Liver (tissue), 9 donors: Measurements from ENCODE around the gene CNFN. TPM values are rescaled to one million over a fixed set of nuclear protein-coding genes. Genes with fewer than 3 reads are reported as not detected.

ENCODE experiments used
- DNase-seq: peaks from one replicate; pipeline ENCODE4 v3.0.0-alpha.2; 2017; ENCODE audit warnings: low spot score
- H3K27ac ChIP-seq, 2 donors: one replicate each; pipeline ENCODE4 v1.7.0; 2013; ENCODE audit warnings: inconsistent platforms in 2 of 2, low read length in 2 of 2, control low read depth in 1 of 2, low read depth in 1 of 2, mild to moderate bottlenecking in 1 of 2
- H3K27me3 ChIP-seq, 4 donors: one replicate each; pipeline versions ENCODE4 v1.6.1 to v1.7.0; 2013; ENCODE audit warnings: low read length in 3 of 4, inconsistent platforms in 1 of 4, mild to moderate bottlenecking in 1 of 4, moderate library complexity in 1 of 4; ENCODE audit not compliant: control insufficient read depth in 4 of 4, insufficient read depth in 4 of 4
- H3K36me3 ChIP-seq, 4 donors: one replicate each; pipeline versions ENCODE4 v1.6.1 to v1.7.0; 2013; ENCODE audit warnings: low read length in 3 of 4, mild to moderate bottlenecking in 3 of 4, low read depth in 1 of 4, moderate library complexity in 1 of 4; ENCODE audit not compliant: control insufficient read depth in 4 of 4, insufficient read depth in 3 of 4
- H3K4me1 ChIP-seq, 4 donors: one replicate each; pipeline versions ENCODE4 v1.6.1 to v1.7.0; 2013; ENCODE audit warnings: low read length in 3 of 4, mild to moderate bottlenecking in 3 of 4, moderate library complexity in 1 of 4; ENCODE audit not compliant: control insufficient read depth in 4 of 4, insufficient read depth in 4 of 4
- H3K4me3 ChIP-seq, 3 donors: one replicate each; pipeline versions ENCODE4 v1.6.1 to v1.7.0; 2013; ENCODE audit warnings: low read length in 3 of 3, control low read depth in 1 of 3, low read depth in 1 of 3, mild to moderate bottlenecking in 1 of 3
- H3K9ac ChIP-seq, 2 donors: one replicate each; pipeline ENCODE4 v1.7.0; 2013; ENCODE audit warnings: low read length in 2 of 2, mild to moderate bottlenecking in 2 of 2, moderate library complexity in 2 of 2, control low read depth in 1 of 2, low read depth in 1 of 2
- H3K9me3 ChIP-seq, 4 donors: one replicate each; pipeline versions ENCODE4 v1.6.1 to v1.7.0; 2013; ENCODE audit warnings: low read length in 3 of 4; ENCODE audit not compliant: control insufficient read depth in 4 of 4
- ATF3 ChIP-seq: IDR thresholded peaks from 2 replicates; pipeline ENCODE4 v1.6.1; 2016; ENCODE audit warnings: antibody characterized with exemption
- CTCF ChIP-seq: fragments of 150-350 bp; IDR thresholded peaks from 2 replicates; pipeline ENCODE4 v1.5.1; 2017; ENCODE audit warnings: improper control_type of control experiment, low read depth, low read length; ENCODE audit not compliant: missing input control
- EGR1 ChIP-seq, 2 donors: IDR thresholded peaks; 2 replicates each; pipeline ENCODE4 v1.6.1; 2016 to 2018; ENCODE audit warnings: antibody characterized with exemption in 2 of 2, low read depth in 2 of 2
- FOXA1 ChIP-seq: IDR thresholded peaks from 2 replicates; pipeline ENCODE4 v1.6.1; 2016; ENCODE audit warnings: antibody characterized with exemption
- FOXA2 ChIP-seq: IDR thresholded peaks from 2 replicates; pipeline ENCODE4 v1.6.1; 2016; ENCODE audit warnings: antibody characterized with exemption
- GABPA ChIP-seq, 2 donors: IDR thresholded peaks in 1 of 2; conservative IDR thresholded peaks in 1 of 2; 2 replicates each; pipeline ENCODE4 v1.6.1; 2016; ENCODE audit warnings: antibody characterized with exemption in 2 of 2, mild to moderate bottlenecking in 1 of 2, moderate library complexity in 1 of 2
- HNF4A ChIP-seq, 2 donors: conservative IDR thresholded peaks; 2 replicates each; pipeline ENCODE4 v1.6.1; 2016; ENCODE audit warnings: antibody characterized with exemption in 2 of 2, mild to moderate bottlenecking in 2 of 2
- HNF4G ChIP-seq: IDR thresholded peaks from 2 replicates; pipeline ENCODE4 v1.6.1; 2016; ENCODE audit warnings: antibody characterized with exemption
- JUND ChIP-seq, 2 donors: IDR thresholded peaks; 2 replicates each; pipeline ENCODE4 v1.6.1; 2016; ENCODE audit warnings: antibody characterized with exemption in 2 of 2
- MAX ChIP-seq: IDR thresholded peaks from 2 replicates; pipeline ENCODE4 v1.6.1; 2016; ENCODE audit warnings: antibody characterized with exemption
- NR2F2 ChIP-seq: IDR thresholded peaks from 2 replicates; pipeline ENCODE4 v1.6.1; 2016; ENCODE audit warnings: antibody characterized with exemption
- RAD21 ChIP-seq, 2 donors: IDR thresholded peaks; 2 replicates each; pipeline ENCODE4 v1.6.1; 2016; ENCODE audit warnings: antibody characterized with exemption in 2 of 2, mild to moderate bottlenecking in 2 of 2
- REST ChIP-seq: IDR thresholded peaks from 2 replicates; pipeline ENCODE4 v1.6.1; 2016; ENCODE audit warnings: antibody characterized with exemption, mild to moderate bottlenecking
- RXRA ChIP-seq, 2 donors: IDR thresholded peaks; 2 replicates each; pipeline ENCODE4 v1.6.1; 2017 to 2018; ENCODE audit warnings: antibody characterized with exemption in 2 of 2, mild to moderate bottlenecking in 1 of 2
- SP1 ChIP-seq: IDR thresholded peaks from 2 replicates; pipeline ENCODE4 v1.6.1; 2018; ENCODE audit warnings: antibody characterized with exemption, mild to moderate bottlenecking
- TAF1 ChIP-seq: conservative IDR thresholded peaks from 2 replicates; pipeline ENCODE4 v1.6.1; 2016; ENCODE audit warnings: antibody characterized with exemption, mild to moderate bottlenecking
- YY1 ChIP-seq: IDR thresholded peaks from 2 replicates; pipeline ENCODE4 v1.6.1; 2016; ENCODE audit warnings: antibody characterized with exemption, mild to moderate bottlenecking
- whole genome bisulfite sequencing: extraction: QIAGEN DNeasy Blood & Tissue Kit; methylation state at CpG from one replicate; pipeline ENCODE4 v1.1.7; 2013; 5-methylcytosine and 5-hydroxymethylcytosine counted together
- polyA plus RNA-seq, 2 donors: library from polyadenylated mRNA; stranded (reverse) in 1 of 2; unstranded in 1 of 2; fragments of 200-250 nt in 1 of 2; fragments of >200 nt in 1 of 2; fragmentation: Nextera tagmentation in 1 of 2; extraction: Ambion mirVana in 1 of 2; gene quantifications; one replicate each; pipeline versions ENCODE4 v1.2.1 to v1.2.3, GENCODE V29; 2013 to 2015
- total RNA-seq, 2 donors: library from RNA; depleted of rRNA; stranded (reverse); fragments of >200 nt; gene quantifications; one replicate each; pipeline ENCODE4 v1.2.3, GENCODE V29; 2014
- TF ChIP-seq, protein P1 (sequence below): IDR thresholded peaks from 2 replicates; pipeline ENCODE4 v1.6.1; 2016; ENCODE audit warnings: antibody characterized with exemption
- donor health status: healthy.
- donor health status: healthy.
- donor health status: healthy.
- donor health status: healthy.
- donor health status: healthy.

The CNFN gene
- total and polyA plus RNA-seq, 4 donors, result 0.57 to 1.2 TPM; not detected in 2

GRCh38 chr19:42433503-42434260 is 43.6 kb upstream of the CNFN start:
- no peaks in the 10 kb centered on the region for H3K9me3 ChIP-seq
- WGBS, result 29% methylated on average over 9 of the region's 9 CpGs
- peak; percentile 83 for DNase-seq

More at GRCh38 chr19:42433503-42434260, 43.6 kb upstream of the CNFN start:
- Histone ChIP-seq H3K27ac (peak overlapping the region; percentile 15 to 59), H3K4me1 (peaks cover 2 to 7% (median 5%) of the 10 kb centered on the region in 4 donors), H3K9ac (no peak overlapping the region), H3K36me3 (no peaks in the 10 kb centered on the region), H3K27me3 (no peaks in the 10 kb centered on the region), H3K4me3 (no peak overlapping the region)
- TF ChIP-seq REST (peak; percentile 20), GABPA (IDR thresholded peaks at IDR 0.05 in 1 of 2, conservative IDR thresholded peaks at IDR 0.05 in 1 of 2) (peak in 1 of 2 donors; percentile 20), HNF4G (peak; percentile 90), EGR1 (IDR thresholded peaks at IDR 0.05; ENCODE audit: low read depth in 2 of 2) (no peak), FOXA1 (no peak), TAF1 (no peak), JUND (IDR thresholded peaks at IDR 0.05) (peak in 1 of 2 donors; percentile 87), ATF3 (peak; percentile 92), RXRA (IDR thresholded peaks at IDR 0.05) (peak; percentile 88 to 96), HNF4A (conservative IDR thresholded peaks at IDR 0.05) (peak; percentile 87 to 92), FOXA2 (no peak), MAX (peak; percentile 65), RAD21 (IDR thresholded peaks at IDR 0.05) (peak; percentile 90 to 94), YY1 (peak; percentile 47), CTCF (peak; percentile 89), SP1 (peak; percentile 88), NR2F2 (peak; percentile 99)
- TF ChIP-seq, protein P1, sequence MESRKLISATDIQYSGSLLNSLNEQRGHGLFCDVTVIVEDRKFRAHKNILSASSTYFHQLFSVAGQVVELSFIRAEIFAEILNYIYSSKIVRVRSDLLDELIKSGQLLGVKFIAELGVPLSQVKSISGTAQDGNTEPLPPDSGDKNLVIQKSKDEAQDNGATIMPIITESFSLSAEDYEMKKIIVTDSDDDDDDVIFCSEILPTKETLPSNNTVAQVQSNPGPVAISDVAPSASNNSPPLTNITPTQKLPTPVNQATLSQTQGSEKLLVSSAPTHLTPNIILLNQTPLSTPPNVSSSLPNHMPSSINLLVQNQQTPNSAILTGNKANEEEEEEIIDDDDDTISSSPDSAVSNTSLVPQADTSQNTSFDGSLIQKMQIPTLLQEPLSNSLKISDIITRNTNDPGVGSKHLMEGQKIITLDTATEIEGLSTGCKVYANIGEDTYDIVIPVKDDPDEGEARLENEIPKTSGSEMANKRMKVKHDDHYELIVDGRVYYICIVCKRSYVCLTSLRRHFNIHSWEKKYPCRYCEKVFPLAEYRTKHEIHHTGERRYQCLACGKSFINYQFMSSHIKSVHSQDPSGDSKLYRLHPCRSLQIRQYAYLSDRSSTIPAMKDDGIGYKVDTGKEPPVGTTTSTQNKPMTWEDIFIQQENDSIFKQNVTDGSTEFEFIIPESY, result peak; percentile 32
